Astrocyte of the cerebellum (primary cell): ENCODE measurements around the gene COL27A1.

Experiments used
- DNase-seq: peaks from one replicate; pipeline ENCODE4 v3.0.0-alpha.2; 2011; ENCODE audit warnings: low read depth
- H3K4me3 ChIP-seq: 2 replicates; pipeline ENCODE4 v1.5.1; 2011; ENCODE audit warnings: mild to moderate bottlenecking, low read depth, low read length, moderate library complexity
- in situ Hi-C: cut with HindIII; loops from 2 replicates; pipeline ENCODE4 v1.10.0; 2017; ENCODE audit warnings: low sequenced_read_pairs
- TF ChIP-seq, protein P1 (sequence below): IDR thresholded peaks from 2 replicates; pipeline ENCODE4 v1.5.1; 2012; ENCODE audit warnings: low read length, low read depth, moderate library complexity, mild to moderate bottlenecking; ENCODE audit errors: missing control alignments

The COL27A1 gene

DNA sequence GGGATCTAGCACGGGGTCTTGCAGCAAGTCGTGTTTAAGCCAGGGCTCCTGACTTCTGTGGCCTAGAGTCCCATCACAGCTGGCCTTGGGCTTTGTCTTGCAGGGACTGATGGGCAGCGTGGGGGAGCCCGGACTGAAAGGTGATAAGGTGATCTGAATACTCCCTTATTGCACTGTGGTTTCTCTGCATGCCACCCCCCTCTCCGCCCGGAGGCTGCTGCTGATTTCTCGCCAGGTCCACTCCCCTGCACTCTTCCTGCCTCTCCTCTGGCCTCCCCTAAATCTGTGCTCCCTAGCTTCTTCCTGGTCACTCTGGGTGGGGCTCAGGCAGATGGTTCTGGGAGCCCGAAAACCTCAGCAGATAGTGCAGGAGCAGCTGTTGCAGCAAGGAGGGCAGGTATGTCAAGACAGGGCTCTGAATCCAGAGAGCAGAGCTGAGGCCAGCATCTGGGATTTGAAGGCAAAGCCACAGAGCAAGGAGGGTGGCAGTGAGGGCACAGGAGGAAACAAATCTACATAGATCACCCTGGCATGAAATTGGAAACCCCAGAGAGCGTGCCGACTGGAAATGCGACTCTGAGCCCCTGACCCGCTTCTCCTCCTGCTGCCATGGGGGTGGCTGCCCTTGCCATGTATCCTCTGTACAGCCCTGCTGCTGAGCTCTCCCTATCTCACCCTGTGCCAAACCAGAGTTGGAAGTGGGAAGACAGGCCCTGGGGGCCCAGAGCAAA, 76.5 kb downstream of the COL27A1 start:
- TF ChIP-seq, protein P1, sequence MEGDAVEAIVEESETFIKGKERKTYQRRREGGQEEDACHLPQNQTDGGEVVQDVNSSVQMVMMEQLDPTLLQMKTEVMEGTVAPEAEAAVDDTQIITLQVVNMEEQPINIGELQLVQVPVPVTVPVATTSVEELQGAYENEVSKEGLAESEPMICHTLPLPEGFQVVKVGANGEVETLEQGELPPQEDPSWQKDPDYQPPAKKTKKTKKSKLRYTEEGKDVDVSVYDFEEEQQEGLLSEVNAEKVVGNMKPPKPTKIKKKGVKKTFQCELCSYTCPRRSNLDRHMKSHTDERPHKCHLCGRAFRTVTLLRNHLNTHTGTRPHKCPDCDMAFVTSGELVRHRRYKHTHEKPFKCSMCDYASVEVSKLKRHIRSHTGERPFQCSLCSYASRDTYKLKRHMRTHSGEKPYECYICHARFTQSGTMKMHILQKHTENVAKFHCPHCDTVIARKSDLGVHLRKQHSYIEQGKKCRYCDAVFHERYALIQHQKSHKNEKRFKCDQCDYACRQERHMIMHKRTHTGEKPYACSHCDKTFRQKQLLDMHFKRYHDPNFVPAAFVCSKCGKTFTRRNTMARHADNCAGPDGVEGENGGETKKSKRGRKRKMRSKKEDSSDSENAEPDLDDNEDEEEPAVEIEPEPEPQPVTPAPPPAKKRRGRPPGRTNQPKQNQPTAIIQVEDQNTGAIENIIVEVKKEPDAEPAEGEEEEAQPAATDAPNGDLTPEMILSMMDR = no peak
- no peak for DNase-seq
- in situ Hi-C loops = no loop called here
- H3K4me3 ChIP-seq = no peak overlapping the region

DNA sequence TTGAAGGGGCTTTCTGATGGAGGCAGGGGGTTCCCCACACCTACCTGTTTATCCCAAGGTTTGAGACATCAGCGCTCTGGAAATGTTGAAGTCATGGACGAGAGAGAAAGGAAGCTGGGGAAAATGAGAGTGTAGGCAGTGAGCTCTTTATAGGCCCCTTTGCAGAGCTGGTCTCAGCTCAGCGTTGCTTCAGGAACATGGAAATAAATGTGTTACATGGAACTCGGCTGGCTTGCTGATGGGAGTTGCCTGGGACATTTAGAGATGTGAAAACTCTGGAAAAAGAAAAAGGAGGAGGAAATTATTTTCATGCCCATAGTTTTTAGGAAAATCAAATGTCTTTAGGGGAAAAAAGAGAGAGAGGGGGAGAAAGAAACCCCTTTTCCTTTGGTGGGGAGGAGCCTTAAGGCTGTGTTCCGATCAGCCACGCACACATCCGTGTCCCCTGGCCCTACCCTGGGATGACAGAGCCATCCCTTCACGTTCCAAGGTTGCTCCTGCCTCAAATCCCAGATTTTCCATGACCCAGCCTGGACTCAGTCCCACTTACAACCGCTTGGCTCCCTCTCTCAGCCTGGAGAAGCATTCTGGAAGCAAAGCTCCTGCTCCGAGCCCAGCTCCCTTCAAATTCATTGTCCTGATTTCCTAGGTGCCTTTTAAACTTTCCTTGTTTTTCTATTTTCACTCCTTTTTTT, 78.3 kb downstream of the COL27A1 start:
- TF ChIP-seq, protein P1 = no peak
- DNase-seq = no peak
- H3K4me3 ChIP-seq = no peak overlapping the region
- in situ Hi-C loops = no loop called here

DNA sequence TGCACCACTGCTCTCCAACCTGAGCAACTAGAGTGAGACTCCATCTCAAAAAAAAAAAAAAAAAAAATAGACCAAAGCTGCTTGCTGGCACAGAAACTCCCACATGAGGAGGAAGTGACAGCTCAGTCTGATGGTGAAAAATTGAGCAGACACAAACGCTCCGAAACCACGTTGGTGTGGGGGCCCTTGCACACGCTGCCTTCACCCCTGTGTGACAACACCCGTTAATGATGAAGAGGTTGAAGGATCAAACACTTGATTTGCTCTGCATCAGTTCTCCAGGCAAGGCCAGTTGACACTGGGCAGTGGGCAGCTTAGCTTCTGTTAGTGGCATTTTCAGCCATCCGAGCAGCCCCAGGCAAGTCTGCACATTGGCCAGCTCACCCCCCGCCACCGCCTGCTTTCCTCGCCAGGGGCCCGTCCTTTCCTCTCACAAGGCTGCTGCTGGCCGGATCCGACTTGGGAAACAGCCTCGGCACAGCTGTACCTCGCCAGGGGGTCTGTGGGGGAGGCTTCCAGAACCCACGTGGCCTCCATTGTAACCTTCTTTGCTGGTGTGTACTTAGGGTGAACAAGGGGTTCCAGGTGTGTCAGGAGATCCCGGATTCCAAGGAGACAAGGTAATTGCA, 79.8 kb downstream of the COL27A1 start:
- no peak overlapping the region for H3K4me3 ChIP-seq
- DNase-seq = no peak
- TF ChIP-seq, protein P1 = no peak
- in situ Hi-C loops = no loop called here

DNA sequence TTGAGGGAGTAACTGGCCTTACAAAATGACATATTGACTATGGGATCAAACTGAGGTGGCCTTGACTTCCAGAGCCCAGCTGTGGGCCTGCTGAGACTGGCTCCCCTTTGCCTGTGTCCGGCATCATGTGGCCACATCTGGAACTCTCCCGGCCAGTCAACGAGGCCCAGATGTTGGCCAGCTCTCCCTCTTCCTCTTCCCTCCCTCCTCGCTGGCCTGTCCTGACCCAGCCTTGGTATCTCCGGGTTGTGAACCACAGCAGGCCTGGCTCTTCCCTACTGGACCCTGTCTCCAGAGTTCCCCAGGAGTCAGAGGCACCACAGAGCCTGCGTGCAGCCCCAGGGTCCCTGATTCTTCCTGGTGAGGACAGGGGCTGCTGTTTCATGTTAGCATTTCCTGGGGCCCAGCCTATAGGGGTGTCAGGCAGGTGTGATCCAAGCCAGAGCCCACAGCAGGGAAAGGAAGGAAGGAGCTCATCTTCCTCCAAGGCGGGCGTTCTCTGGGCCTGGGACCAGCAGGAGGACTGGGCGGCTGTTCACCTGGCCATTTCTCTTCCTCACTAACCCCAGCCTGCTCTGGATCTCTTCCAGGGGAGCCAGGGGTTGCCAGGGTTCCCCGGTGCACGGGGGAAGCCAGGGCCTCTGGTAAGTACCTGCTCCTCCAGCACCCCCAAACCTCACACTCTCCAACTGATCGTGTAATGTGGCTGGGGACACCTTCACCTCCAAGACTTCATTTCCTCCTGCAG, 81.2 kb downstream of the COL27A1 start:
- no peak overlapping the region for H3K4me3 ChIP-seq

DNA sequence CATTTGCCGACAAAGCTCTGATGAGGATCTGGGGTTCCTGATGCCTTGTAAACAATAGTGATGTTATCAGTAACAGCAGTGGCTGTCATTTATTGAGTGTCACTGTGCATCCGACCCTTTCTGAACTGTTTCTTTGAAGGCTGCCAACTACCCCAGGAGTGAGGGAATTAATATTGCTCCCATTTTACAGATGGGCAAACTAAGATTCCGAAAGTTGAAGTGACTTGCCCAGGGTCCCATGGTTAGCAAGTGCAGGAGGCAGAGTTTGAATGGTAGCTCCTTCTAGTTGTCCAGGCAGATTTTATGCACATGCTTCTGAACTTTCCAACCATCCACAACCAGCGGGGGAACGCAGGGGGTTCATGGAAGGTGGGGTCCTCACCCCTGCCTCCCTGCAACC, 81.9 kb downstream of the COL27A1 start:
- DNase-seq = no peak
- TF ChIP-seq, protein P1 = no peak
- in situ Hi-C loops = no loop called here
- H3K4me3 ChIP-seq = no peak overlapping the region

More for the DNA sequence above, 81.2 kb downstream of the COL27A1 start:
- TF ChIP-seq, protein P1 = no peak
- in situ Hi-C loops = no loop called here
- no peak for DNase-seq

DNA sequence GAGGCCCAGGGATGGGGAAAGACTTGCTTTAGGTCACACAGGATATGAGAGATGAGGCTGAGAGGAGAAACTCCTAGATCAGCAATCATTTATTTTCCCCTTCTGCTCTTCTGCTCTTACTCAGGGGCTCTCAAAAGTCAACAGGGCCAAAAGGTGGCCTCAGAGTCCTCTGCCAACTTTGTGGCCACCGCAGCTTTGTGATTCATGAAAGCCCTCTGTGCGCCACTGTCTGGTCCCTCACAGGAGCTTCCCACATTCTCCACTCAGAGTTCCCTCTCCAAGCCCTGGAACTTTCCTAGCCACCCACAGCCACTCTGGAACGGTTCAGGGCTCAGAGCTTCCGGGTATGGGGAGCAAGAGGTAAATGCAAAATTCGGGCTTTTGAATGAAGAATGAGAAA, 82.4 kb downstream of the COL27A1 start:
- DNase-seq = no peak
- TF ChIP-seq, protein P1 = no peak
- in situ Hi-C loops = no loop called here
- no peak overlapping the region for H3K4me3 ChIP-seq
